Right lobe of liver (tissue), 6 donors: Measurements from ENCODE around the gene ZBTB21. TPM values are rescaled to one million over a fixed set of nuclear protein-coding genes. Genes with fewer than 3 reads are reported as not detected.

Source experiments
- ATAC-seq, 4 donors: fragments of 200-7000 bp; cut with Tn5 transposase; one replicate each; pipeline ENCODE4 v1.9.1; 2020; ENCODE audit warnings: mild to moderate bottlenecking in 4 of 4, moderate library complexity in 4 of 4
- DNase-seq, 3 donors: peaks; one replicate each; pipeline ENCODE4 v3.0.0-alpha.2; 2020
- H3K27ac ChIP-seq, 3 donors: fragments of 200-600 bp; one replicate each; pipeline ENCODE4 v1.8.0; 2022
- H3K27me3 ChIP-seq, 2 donors: fragments of 200-600 bp; one replicate each; pipeline ENCODE4 v1.8.0; 2022
- H3K36me3 ChIP-seq, 4 donors: fragments of 200-600 bp; sonication (generic) in 1 of 4; one replicate each; pipeline versions ENCODE4 v1.5.1 to v1.8.0; 2017 to 2022; ENCODE audit warnings: control low read depth in 1 of 4
- H3K4me1 ChIP-seq, 4 donors: fragments of 200-600 bp; sonication (generic) in 1 of 4; one replicate each; pipeline versions ENCODE4 v1.5.1 to v1.8.0; 2017 to 2022; ENCODE audit warnings: control low read depth in 1 of 4
- H3K4me3 ChIP-seq, 3 donors: fragments of 200-600 bp; one replicate each; pipeline ENCODE4 v1.8.0; 2022
- H3K9me3 ChIP-seq, 4 donors: fragments of 200-600 bp; sonication (generic) in 1 of 4; one replicate each; pipeline versions ENCODE4 v1.5.1 to v1.8.0; 2017 to 2022; ENCODE audit warnings: control low read depth in 1 of 4
- POLR2A ChIP-seq: fragments of 450-650 bp; IDR thresholded peaks from one replicate; pipeline ENCODE4 v1.6.1; 2017; ENCODE audit warnings: antibody characterized with exemption, mild to moderate bottlenecking
- WGBS: methylation state at CpG from one replicate; pipeline ENCODE4 v1.1.6; 2018; ENCODE audit warnings: low coverage, low lambda C conversion rate; ENCODE audit not compliant: insufficient coverage; ENCODE audit errors: missing lambda C conversion rate; 5-methylcytosine and 5-hydroxymethylcytosine counted together
- intact Hi-C, 2 donors: fragments of 100-400 bp; cut with DNase I; formaldehyde crosslinking; loops; one replicate each; pipeline versions ENCODE4 v1.11.2 to v1.14.1; 2022
- total RNA-seq, 6 experiments: library from RNA; depleted of rRNA in 2 of 6; stranded (reverse); fragments of >200 nt in 2 of 6; fragmentation: NEBNext Ultra II Directional in 3 of 6; extraction: Animal tissue kit (Norgen Biotek cat#: 25700) in 3 of 6; gene quantifications; one replicate each; pipeline versions ENCODE4 v1.1.0 to v1.2.4, GENCODE V29; 2016 to 2023
- TF ChIP-seq, protein P1 (sequence below), 4 donors: fragments of 200-600 bp in 3 of 4; fragments of 450-650 bp in 1 of 4; IDR thresholded peaks; one replicate each; pipeline versions ENCODE4 v1.5.1 to v1.8.0; 2016 to 2022; ENCODE audit warnings: antibody characterized with exemption in 4 of 4, mild to moderate bottlenecking in 2 of 4
- donor health status: DM: no; HTN: yes; CAD: no.
- donor health status: DM: no; HTN: no; CAD: no.
- donor health status: DM: no; HTN: no; CAD: no.
- donor health status: DM: no; HTN: yes; CAD: no.
- donor health status: DM: no; HTN: yes; CAD: no.

ZBTB21 gene
- total RNA-seq, 6 experiments from 2014 or later: 3.0 to 28.5 (median 11.2) TPM

DNA sequence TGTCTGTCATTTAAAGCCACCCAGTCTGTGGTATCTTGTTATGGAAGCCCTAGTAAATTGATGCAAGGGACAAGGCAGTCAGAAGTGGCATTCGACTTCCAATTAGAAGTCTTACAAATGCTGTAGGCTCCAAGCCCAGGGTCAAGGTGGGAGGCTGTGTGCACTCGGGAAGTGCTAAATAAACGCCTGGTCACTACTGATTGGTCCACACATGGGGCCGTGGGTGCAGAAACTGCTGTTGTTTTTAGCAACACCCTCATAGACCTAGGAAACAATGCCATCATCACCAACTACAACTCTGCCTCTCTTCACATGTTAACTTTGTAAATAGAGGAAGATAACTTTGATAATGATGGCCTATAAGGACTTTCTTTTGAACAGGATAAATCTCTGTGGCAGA is 20.2 kb upstream of the ZBTB21 start:
- Histone ChIP-seq H3K4me3 (no peak overlapping the region), H3K4me1 (peaks cover 0 to 6% (median 0%) of the 10 kb centered on the region in 4 donors), H3K27me3 (no peaks in the 10 kb centered on the region), H3K36me3 (no peaks in the 10 kb centered on the region), H3K27ac (no peak overlapping the region), H3K9me3 (no peaks in the 10 kb centered on the region)
- no peak for TF ChIP-seq POLR2A
- TF ChIP-seq, protein P1, sequence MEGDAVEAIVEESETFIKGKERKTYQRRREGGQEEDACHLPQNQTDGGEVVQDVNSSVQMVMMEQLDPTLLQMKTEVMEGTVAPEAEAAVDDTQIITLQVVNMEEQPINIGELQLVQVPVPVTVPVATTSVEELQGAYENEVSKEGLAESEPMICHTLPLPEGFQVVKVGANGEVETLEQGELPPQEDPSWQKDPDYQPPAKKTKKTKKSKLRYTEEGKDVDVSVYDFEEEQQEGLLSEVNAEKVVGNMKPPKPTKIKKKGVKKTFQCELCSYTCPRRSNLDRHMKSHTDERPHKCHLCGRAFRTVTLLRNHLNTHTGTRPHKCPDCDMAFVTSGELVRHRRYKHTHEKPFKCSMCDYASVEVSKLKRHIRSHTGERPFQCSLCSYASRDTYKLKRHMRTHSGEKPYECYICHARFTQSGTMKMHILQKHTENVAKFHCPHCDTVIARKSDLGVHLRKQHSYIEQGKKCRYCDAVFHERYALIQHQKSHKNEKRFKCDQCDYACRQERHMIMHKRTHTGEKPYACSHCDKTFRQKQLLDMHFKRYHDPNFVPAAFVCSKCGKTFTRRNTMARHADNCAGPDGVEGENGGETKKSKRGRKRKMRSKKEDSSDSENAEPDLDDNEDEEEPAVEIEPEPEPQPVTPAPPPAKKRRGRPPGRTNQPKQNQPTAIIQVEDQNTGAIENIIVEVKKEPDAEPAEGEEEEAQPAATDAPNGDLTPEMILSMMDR (IDR thresholded peaks at IDR 0.05): no peak
- DNase-seq: peak in 1 of 3 donors; percentile 7
- no peak for ATAC-seq
- intact Hi-C loops: no loop called here
- 81% methylated on average over 2 of the region's 4 CpGs for WGBS

DNA sequence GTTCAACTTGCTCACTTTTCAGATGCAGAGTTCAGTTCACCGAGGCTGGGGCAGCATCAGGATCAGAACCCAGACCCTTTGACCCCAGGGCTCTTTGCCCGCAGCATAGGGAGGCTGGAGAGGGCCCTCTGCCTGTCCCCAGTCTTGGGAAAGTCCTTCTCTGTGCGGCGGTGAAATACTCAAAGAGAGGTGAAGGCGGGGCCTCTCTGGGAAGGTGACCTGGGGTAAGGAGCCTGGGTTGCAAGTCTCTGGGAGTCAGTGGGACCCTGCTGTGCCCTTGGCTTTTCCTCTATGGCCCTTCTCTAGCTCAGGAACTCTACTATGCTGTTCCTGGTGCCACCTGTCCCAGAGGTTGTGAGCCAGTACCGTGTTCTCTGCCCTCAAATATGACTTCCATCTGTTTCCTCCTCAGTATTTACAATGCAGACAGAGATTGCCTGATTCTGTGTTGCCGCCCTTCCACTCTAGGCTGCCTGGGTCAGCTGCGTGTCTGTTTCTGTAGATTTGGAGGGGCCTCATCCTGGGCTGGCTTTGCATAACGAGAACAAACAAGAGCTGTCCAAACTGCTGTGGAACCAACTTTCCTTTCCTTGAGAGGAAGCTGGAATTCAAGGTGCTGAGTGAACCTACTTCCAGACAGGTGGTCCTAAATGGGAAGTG is 18.7 kb upstream of the ZBTB21 start:
- H3K27ac ChIP-seq: no peak overlapping the region
- H3K4me1 ChIP-seq: peaks cover 0 to 6% (median 0%) of the 10 kb centered on the region in 4 donors
- ATAC-seq (no peak), DNase-seq (peak in 1 of 3 donors; percentile 23)
- WGBS: 60% methylated on average over 1 of the region's 9 CpGs
- H3K27me3 ChIP-seq: no peaks in the 10 kb centered on the region
- no peak overlapping the region for H3K4me3 ChIP-seq
- H3K9me3 ChIP-seq: no peaks in the 10 kb centered on the region
- no peaks in the 10 kb centered on the region for H3K36me3 ChIP-seq
- intact Hi-C loops: no loop called here
- TF ChIP-seq, protein P1 (IDR thresholded peaks at IDR 0.05): no peak

DNA sequence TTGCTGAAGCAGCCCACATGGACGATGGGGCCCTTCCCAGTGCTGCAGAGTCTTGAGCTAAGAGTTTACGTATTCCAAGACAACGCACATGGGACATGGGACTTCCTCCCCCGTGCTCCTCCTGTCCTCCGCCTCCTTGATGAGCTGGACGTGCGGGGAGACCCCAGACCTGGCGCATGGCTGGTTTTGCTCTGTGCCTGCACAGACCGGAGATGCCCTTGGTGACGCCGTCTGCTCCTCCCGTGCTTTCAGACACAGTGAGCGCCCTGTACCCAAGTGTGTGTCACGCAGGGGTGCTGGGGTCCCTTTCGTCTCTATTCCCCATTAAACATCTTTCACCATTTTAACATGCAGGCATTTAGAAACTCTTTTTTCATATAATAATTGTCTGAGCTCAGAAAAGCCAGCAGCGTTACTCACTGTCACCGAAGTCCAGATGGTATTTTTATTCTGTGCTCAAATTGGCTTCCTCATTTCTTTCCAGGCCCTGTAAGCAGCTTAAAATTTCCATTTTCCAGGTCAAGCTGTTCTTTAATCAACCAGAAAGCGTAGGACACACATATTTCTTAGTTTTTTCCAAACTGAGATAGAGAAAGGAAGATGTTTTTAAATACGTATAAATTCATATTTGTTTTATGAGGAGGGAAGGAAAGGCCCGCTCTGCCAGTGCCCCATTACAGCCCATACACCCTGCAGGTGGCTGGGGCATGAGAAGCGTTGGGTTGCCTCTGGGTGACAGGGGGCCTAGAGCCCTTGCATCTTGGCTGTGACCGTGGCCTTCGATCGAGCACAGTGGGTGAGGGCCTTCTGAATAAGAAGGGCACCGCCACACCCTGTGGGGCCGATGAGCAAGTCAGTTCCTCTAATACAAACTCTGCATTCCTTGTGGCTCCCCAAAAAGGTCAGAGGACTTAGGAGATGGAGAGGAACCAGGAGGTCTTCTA is 17.9 kb upstream of the ZBTB21 start:
- Histone ChIP-seq H3K9me3 (no peaks in the 10 kb centered on the region), H3K36me3 (no peaks in the 10 kb centered on the region), H3K4me3 (no peak overlapping the region), H3K27me3 (no peaks in the 10 kb centered on the region), H3K27ac (no peak overlapping the region), H3K4me1 (peaks cover 0 to 6% (median 0%) of the 10 kb centered on the region in 4 donors)
- DNase-seq (peak in 1 of 3 donors; percentile 24), ATAC-seq (no peak)
- WGBS: 81% methylated on average over 8 of the region's 26 CpGs
- intact Hi-C loops: no loop called here
- TF ChIP-seq, protein P1 (IDR thresholded peaks at IDR 0.05): no peak
- TF ChIP-seq POLR2A: no peak

DNA sequence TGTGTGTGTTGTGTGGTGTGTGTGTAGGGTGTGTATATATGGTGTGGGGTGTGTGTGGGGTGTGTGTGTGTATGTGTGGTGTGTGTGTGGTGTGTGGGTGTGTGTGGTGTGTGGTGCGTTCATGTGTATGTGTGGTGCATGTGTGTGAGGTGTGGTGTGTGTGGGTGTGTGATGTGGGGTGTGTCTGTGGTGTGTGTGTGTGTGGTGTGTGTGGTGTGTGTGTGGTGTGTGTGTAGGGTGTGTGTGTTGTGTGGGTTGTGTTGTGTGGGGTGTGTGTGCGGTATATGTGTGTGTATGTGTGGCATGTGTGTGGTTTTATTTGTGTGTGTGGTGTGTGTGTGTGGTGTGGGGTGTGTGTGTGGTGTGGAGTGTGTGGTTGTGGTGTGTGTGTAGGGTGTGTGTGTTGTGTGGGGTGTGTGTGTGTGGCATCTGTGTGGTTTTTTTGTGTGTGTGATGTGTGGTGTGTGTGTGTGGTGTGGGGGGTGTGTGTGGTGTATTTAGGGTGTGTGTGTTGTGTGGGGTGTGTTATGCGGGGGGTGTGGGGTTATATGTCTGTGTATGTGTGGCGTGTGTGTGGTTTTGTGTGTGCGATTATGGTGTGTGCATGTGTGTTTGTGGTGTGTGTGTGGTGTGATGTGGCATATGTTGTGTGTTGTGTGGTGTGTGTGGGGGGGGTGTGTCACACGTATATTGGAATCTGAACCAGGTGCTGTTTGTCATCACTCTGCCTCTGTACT is 17.1 kb upstream of the ZBTB21 start:
- intact Hi-C loops: no loop called here
- ATAC-seq (no peak), DNase-seq (no peak)
- 83% methylated on average over 4 of the region's 6 CpGs for WGBS
- H3K9me3 ChIP-seq: no peaks in the 10 kb centered on the region
- H3K4me1 ChIP-seq: peaks cover 0 to 3% (median 0%) of the 10 kb centered on the region in 4 donors
- H3K4me3 ChIP-seq: no peak overlapping the region
- TF ChIP-seq, protein P1 (IDR thresholded peaks at IDR 0.05): no peak
- no peak overlapping the region for H3K27ac ChIP-seq
- H3K36me3 ChIP-seq: no peaks in the 10 kb centered on the region
- no peaks in the 10 kb centered on the region for H3K27me3 ChIP-seq
